Activated CD4-positive, alpha-beta T cell treated with anti-CD3 and anti-CD28 coated beads for 36 hours (primary cell): ENCODE measurements around the gene IQGAP1. TPM values are rescaled to one million over a fixed set of nuclear protein-coding genes. Genes with fewer than 3 reads are reported as not detected.
"Not testable (repeated sequence)": the region's sequence is repeated elsewhere in the genome, so short reads cannot be mapped to it uniquely, and the experiment has no call there.

ENCODE experiments used
- ATAC-seq: fragments of 200-7000 bp; cut with Tn5 transposase; one replicate; pipeline ENCODE4 v1.10.0; 2021; ENCODE audit warnings: mild to moderate bottlenecking, moderate library complexity
- CTCF ChIA-PET: fragments of 350-600 bp; sonication (Branson Sonifier 250); formaldehyde crosslinking; loops from one replicate; lab custom pipeline; 2021; ENCODE audit warnings: antibody characterized with exemption; lab: Charles Lee
- POLR2A ChIA-PET: fragments of 350-600 bp; sonication (Branson Sonifier 250); formaldehyde crosslinking; loops from one replicate; lab custom pipeline; 2021; ENCODE audit warnings: antibody characterized with exemption, inconsistent platforms; lab: Charles Lee
- DNase-seq: peaks from one replicate; pipeline ENCODE4 v3.0.0-alpha.2; 2020
- H3K27ac Mint-ChIP-seq: one replicate; pipeline ENCODE4 v1.8.0; 2021; ENCODE audit warnings: mixed read lengths
- H3K27me3 Mint-ChIP-seq: one replicate; pipeline ENCODE4 v1.8.0; 2021; ENCODE audit warnings: mixed read lengths
- H3K36me3 Mint-ChIP-seq: one replicate; pipeline ENCODE4 v1.8.0; 2021; ENCODE audit warnings: low read depth, mixed read lengths
- H3K4me1 Mint-ChIP-seq: one replicate; pipeline ENCODE4 v1.8.0; 2021; ENCODE audit warnings: mixed read lengths
- H3K4me3 Mint-ChIP-seq: one replicate; pipeline ENCODE4 v1.8.0; 2021; ENCODE audit warnings: mild to moderate bottlenecking, moderate library complexity, mixed read lengths
- H3K9me3 Mint-ChIP-seq: one replicate; pipeline ENCODE4 v1.8.0; 2021; ENCODE audit warnings: low read depth, mixed read lengths
- intact Hi-C, 2 experiments: fragments of 100-400 bp; cut with DNase I in 1 of 2; cut with micrococcal nuclease in 1 of 2; formaldehyde crosslinking; loops; one replicate each; pipeline versions ENCODE4 v1.14.2 to v1.15.1; 2022 to 2024; cut with DNase I, micrococcal nuclease
- total RNA-seq, 2 experiments: library from RNA; stranded (reverse); gene quantifications; one replicate each; pipeline ENCODE4 v1.2.3, GENCODE V29; 2021

Gene IQGAP1
- total RNA-seq, 2 experiments from 2014 or later: 181 to 334 TPM

GRCh38 chr15:90500171-90500570 lies 112.1 kb downstream of the IQGAP1 start:
- ChIA-PET CTCF (interaction anchor here (0.7 to 1.7 kb wide), 7 partner anchors 11 to 207 kb away, joined by 3 to 9 read pairs (median 4); no protein-coding TSS in a partner anchor), POLR2A (interaction anchor here (0.8 kb wide), 1 partner anchor 9 kb away, joined by 6 read pairs; no protein-coding TSS in a partner anchor)
- ATAC-seq: no peak
- H3K4me3 Mint-ChIP-seq: no peak overlapping the region
- H3K27ac Mint-ChIP-seq: no peak overlapping the region
- H3K4me1 Mint-ChIP-seq: no peaks in the 10 kb centered on the region
- H3K36me3 Mint-ChIP-seq: peaks cover 44% of the 10 kb centered on the region
- no peaks in the 10 kb centered on the region for H3K9me3 Mint-ChIP-seq
- intact Hi-C loops: no loop called here
- no peak for DNase-seq
- no peaks in the 10 kb centered on the region for H3K27me3 Mint-ChIP-seq

- ChIA-PET CTCF (interaction anchor here (0.7 kb wide), 1 partner anchor 433 kb away, joined by 3 read pairs; the partner anchor contains the start of gene UNC45A), POLR2A (no interaction called here)
- no peak for DNase-seq
- Mint-ChIP-seq H3K27ac (peak overlapping the region; percentile 3), H3K27me3 (no peaks in the 10 kb centered on the region), H3K4me3 (no peak overlapping the region), H3K36me3 (peaks cover 31% of the 10 kb centered on the region), H3K4me1 (no peaks in the 10 kb centered on the region), H3K9me3 (no peaks in the 10 kb centered on the region)
- no peak for ATAC-seq
- intact Hi-C loops: no loop called here
These were observed 113.9 kb downstream of the IQGAP1 start for GRCh38 chr15:90501898-90502297.

GRCh38 chr15:90510781-90511180 lies 122.7 kb downstream of the IQGAP1 start:
- POLR2A ChIA-PET, intact Hi-C loops, DNase-seq, H3K36me3 Mint-ChIP-seq, H3K27me3 Mint-ChIP-seq, H3K9me3 Mint-ChIP-seq, ATAC-seq, H3K4me3 Mint-ChIP-seq, H3K4me1 Mint-ChIP-seq: not testable (repeated sequence)
- H3K27ac Mint-ChIP-seq: peak overlapping the region; percentile 37
- CTCF ChIA-PET: interaction anchor here (1.1 to 2.9 kb wide), 3 partner anchors 12 to 191 kb away, joined by 3 to 9 read pairs (median 5); no protein-coding TSS in a partner anchor

- peak overlapping the region; percentile 37 for H3K27ac Mint-ChIP-seq
- DNase-seq (peak; percentile 32), ATAC-seq (peak; percentile 33)
- CTCF ChIA-PET: interaction anchor here (2.9 kb wide), 1 partner anchor 191 kb away, joined by 9 read pairs; no protein-coding TSS in a partner anchor
- H3K4me1 Mint-ChIP-seq, intact Hi-C loops, H3K27me3 Mint-ChIP-seq, H3K36me3 Mint-ChIP-seq, H3K9me3 Mint-ChIP-seq, POLR2A ChIA-PET: not testable (repeated sequence)
- peak overlapping the region; percentile 55 for H3K4me3 Mint-ChIP-seq
These were observed 123.2 kb downstream of the IQGAP1 start for GRCh38 chr15:90511211-90511618.

- intact Hi-C loops: no loop called here
- no peak for DNase-seq
- Mint-ChIP-seq H3K27me3 (no peaks in the 10 kb centered on the region), H3K4me1 (peaks cover 8% of the 10 kb centered on the region), H3K9me3 (no peaks in the 10 kb centered on the region), H3K4me3 (no peak overlapping the region), H3K27ac (no peak overlapping the region), H3K36me3 (no peaks in the 10 kb centered on the region)
- ChIA-PET CTCF (interaction anchor here (0.6 to 1.4 kb wide), 6 partner anchors 9 to 421 kb away, joined by 3 to 6 read pairs (median 3); no protein-coding TSS in a partner anchor), POLR2A (interaction anchor here (0.6 kb wide), 2 partner anchors 82 to 302 kb away, joined by 3 to 4 read pairs; no protein-coding TSS in a partner anchor)
- ATAC-seq: no peak
These were observed 124.2 kb downstream of the IQGAP1 start for GRCh38 chr15:90512276-90512675.

GRCh38 chr15:90512981-90513380 lies 124.9 kb downstream of the IQGAP1 start:
- H3K27me3 Mint-ChIP-seq: no peaks in the 10 kb centered on the region
- DNase-seq (no peak), ATAC-seq (no peak)
- no peaks in the 10 kb centered on the region for H3K36me3 Mint-ChIP-seq
- no peak overlapping the region for H3K4me3 Mint-ChIP-seq
- peaks cover 8% of the 10 kb centered on the region for H3K4me1 Mint-ChIP-seq
- CTCF ChIA-PET: interaction anchor here (0.9 to 1.5 kb wide), 3 partner anchors 16 to 90 kb away, joined by 3 to 5 read pairs (median 3); no protein-coding TSS in a partner anchor
- intact Hi-C loops: no loop called here
- POLR2A ChIA-PET: no interaction called here
- no peak overlapping the region for H3K27ac Mint-ChIP-seq
- no peaks in the 10 kb centered on the region for H3K9me3 Mint-ChIP-seq

GRCh38 chr15:90513448-90513847 lies 125.4 kb downstream of the IQGAP1 start:
- Mint-ChIP-seq H3K4me1 (peaks cover 8% of the 10 kb centered on the region), H3K4me3 (no peak overlapping the region), H3K9me3 (no peaks in the 10 kb centered on the region), H3K27me3 (no peaks in the 10 kb centered on the region), H3K36me3 (no peaks in the 10 kb centered on the region), H3K27ac (no peak overlapping the region)
- ChIA-PET POLR2A (no interaction called here), CTCF (interaction anchor here (1.4 to 1.5 kb wide), 2 partner anchors 16 to 90 kb away, joined by 3 read pairs; no protein-coding TSS in a partner anchor)
- no peak for DNase-seq
- intact Hi-C loops: no loop called here
- no peak for ATAC-seq

GRCh38 chr15:90513893-90514292 lies 125.9 kb downstream of the IQGAP1 start:
- H3K27me3 Mint-ChIP-seq, H3K9me3 Mint-ChIP-seq, intact Hi-C loops, ATAC-seq, POLR2A ChIA-PET, H3K36me3 Mint-ChIP-seq, H3K4me3 Mint-ChIP-seq, DNase-seq, H3K27ac Mint-ChIP-seq, H3K4me1 Mint-ChIP-seq: not testable (repeated sequence)
- CTCF ChIA-PET: interaction anchor here (1.5 kb wide), 1 partner anchor 17 kb away, joined by 3 read pairs; no protein-coding TSS in a partner anchor

- ATAC-seq: no peak
- ChIA-PET CTCF (interaction anchor here (2.5 kb wide), 1 partner anchor 200 kb away, joined by 6 read pairs; no protein-coding TSS in a partner anchor), POLR2A (interaction anchor here (0.6 kb wide), 1 partner anchor 286 kb away, joined by 6 read pairs; the partner anchor contains the start of gene GDPGP1)
- no peak for DNase-seq
- Mint-ChIP-seq H3K27me3 (no peaks in the 10 kb centered on the region), H3K9me3 (no peaks in the 10 kb centered on the region), H3K27ac (no peak overlapping the region), H3K36me3 (no peaks in the 10 kb centered on the region), H3K4me1 (peaks cover 5% of the 10 kb centered on the region), H3K4me3 (no peak overlapping the region)
- intact Hi-C loops: no loop called here
These were observed 131.6 kb downstream of the IQGAP1 start for GRCh38 chr15:90519688-90520087.

GRCh38 chr15:90520365-90520764 lies 132.3 kb downstream of the IQGAP1 start:
- DNase-seq (no peak), ATAC-seq (no peak)
- CTCF ChIA-PET: interaction anchor here (0.6 to 2.5 kb wide), 3 partner anchors 8 to 201 kb away, joined by 4 to 6 read pairs (median 6); no protein-coding TSS in a partner anchor
- intact Hi-C loops: no loop called here
- H3K27me3 Mint-ChIP-seq: no peaks in the 10 kb centered on the region
- H3K36me3 Mint-ChIP-seq: no peaks in the 10 kb centered on the region
- no peaks in the 10 kb centered on the region for H3K9me3 Mint-ChIP-seq
- POLR2A ChIA-PET: no interaction called here
- H3K4me3 Mint-ChIP-seq: no peak overlapping the region
- no peak overlapping the region for H3K27ac Mint-ChIP-seq
- H3K4me1 Mint-ChIP-seq: peaks cover 6% of the 10 kb centered on the region

- Mint-ChIP-seq H3K36me3 (no peaks in the 10 kb centered on the region), H3K27ac (no peak overlapping the region)
These were observed 135.3 kb downstream of the IQGAP1 start for GRCh38 chr15:90523373-90523772.

More at GRCh38 chr15:90523373-90523772, 135.3 kb downstream of the IQGAP1 start:
- ChIA-PET CTCF (interaction anchor here (0.6 kb wide), 2 partner anchors 42 to 86 kb away, joined by 3 to 4 read pairs; no protein-coding TSS in a partner anchor), POLR2A (interaction anchor here (0.6 kb wide), 1 partner anchor 136 kb away, joined by 7 read pairs; no protein-coding TSS in a partner anchor)
- DNase-seq (peak; percentile 18), ATAC-seq (peak; percentile 50)
- intact Hi-C loops: no loop called here
- Mint-ChIP-seq H3K27me3 (no peaks in the 10 kb centered on the region), H3K4me3 (no peak overlapping the region), H3K4me1 (peaks cover 6% of the 10 kb centered on the region), H3K9me3 (no peaks in the 10 kb centered on the region)
